Right lung (tissue), 5 donors: Measurements from ENCODE around the gene SASH1. TPM values are rescaled to one million over a fixed set of nuclear protein-coding genes. Genes with fewer than 3 reads are reported as not detected.

Experiments used
- DNase-seq, 2 donors: peaks; one replicate each; pipeline ENCODE4 v3.0.0-alpha.2; 2013
- polyA plus RNA-seq, 5 donors: library from polyadenylated mRNA; unstranded; fragments of 120-200 nt; gene quantifications; one replicate each; pipeline versions ENCODE4 v1.2.1 to v1.2.3, GENCODE V29; 2013; ENCODE audit warnings: inconsistent platforms in 1 of 5, low replicate concordance in 1 of 5; ENCODE audit not compliant: insufficient read length in 5 of 5, insufficient read depth in 1 of 5

Gene SASH1
- polyA plus RNA-seq, 5 donors = 25.2 to 34.2 (median 31.2) TPM

- DNase-seq = no peak
Observed at GRCh38 chr6:148492654-148493290, 150.1 kb downstream of the SASH1 start.

GRCh38 chr6:148493424-148493823 is 150.8 kb downstream of the SASH1 start:
- no peak for DNase-seq

DNA sequence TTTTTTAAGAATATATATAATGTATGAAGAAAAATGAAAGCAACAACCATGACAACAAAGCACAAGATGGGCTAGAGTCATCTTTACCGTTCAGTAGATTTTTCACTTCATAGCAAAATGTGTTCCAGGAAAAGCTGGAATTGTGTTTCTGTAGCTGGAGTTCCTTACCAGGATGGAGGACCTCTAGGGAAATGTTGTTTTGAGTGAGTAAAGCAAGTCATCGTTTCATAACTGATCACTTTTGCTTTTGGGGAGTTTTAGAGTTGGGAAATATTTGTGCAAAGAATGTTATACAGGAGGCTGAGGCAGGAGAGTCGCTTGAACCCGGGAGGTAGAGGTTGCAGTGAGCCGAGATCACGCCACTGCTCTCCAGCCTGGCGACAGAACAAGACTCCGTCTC is 151.6 kb downstream of the SASH1 start:
- no peak for DNase-seq

- no peak for DNase-seq
Observed at GRCh38 chr6:148495029-148495428, 152.4 kb downstream of the SASH1 start.

- DNase-seq = no peak
Observed at GRCh38 chr6:148497257-148497656, 154.6 kb downstream of the SASH1 start.

GRCh38 chr6:148497717-148498116 is 155.1 kb downstream of the SASH1 start:
- no peak for DNase-seq

DNA sequence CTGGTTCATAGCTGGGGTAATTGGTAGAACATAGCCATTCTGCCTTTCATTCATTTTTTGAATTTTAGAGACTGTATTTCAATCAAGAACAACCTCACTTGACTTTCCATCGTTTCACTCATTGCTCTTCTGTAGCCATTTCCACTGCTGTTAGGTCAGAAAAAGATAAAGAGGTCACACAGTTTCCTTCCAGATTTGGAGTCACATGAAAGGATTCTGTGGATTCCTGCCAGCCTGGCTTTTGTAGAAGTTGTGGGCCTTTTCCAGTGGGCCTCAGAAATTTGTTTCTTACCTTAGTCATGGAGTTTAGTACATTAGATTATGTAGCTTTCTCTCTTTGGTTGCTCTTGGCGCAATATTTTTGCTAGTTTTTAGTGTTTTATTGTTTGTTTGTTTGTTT is 157.8 kb downstream of the SASH1 start:
- DNase-seq = no peak

- DNase-seq = no peak
Observed at GRCh38 chr6:148501178-148501590, 158.5 kb downstream of the SASH1 start.

DNA sequence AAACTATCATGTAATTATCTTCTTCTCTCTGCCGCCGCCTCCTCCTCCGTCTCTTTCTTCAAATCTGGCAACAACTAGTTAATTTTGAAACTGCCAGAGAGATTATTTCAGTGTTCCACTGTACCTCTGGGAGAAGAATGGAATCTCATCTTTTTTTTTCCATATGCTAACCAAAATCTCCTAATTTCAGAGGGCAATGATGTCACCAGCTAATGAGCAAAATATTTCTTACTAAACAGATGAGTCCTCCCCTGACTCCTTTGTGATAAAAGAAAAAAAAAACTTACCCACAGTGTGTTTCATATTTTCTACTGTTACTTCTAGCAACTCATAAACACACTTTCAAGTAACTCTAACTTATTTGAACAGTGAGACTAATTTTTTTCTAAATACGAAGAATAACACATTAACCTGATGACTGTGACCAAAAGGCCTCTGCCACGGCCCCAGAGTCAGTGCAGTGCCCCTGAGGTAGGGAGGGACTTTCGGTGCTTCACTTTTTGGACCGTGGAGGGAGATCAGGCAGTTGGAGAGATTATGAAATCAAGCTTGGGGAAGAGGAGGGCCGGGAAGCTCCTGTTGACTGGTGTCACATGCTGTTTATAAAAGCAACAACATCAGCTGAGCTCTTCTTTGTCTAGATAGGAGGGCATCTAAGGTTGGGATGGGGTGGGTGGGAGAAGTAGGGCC is 159.6 kb downstream of the SASH1 start:
- peak in 1 of 2 donors; percentile 32 for DNase-seq

DNA sequence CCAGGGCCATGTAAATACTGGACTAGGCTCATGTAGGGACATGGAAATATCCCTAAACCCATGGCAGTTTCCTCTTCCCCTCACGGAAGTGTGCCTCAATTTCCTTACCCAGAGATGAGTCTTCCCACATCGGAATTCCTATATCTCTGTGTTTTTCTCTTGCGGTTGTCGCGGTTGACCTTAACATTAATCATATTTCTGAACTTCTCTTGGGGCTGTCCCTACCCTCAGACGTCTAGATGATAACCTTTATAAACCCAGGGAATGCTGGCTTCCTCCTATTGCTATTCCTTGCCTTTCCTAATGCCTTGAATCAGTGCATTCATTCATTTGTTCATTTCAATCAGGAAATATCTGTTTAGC is 160.1 kb downstream of the SASH1 start:
- no peak for DNase-seq

DNA sequence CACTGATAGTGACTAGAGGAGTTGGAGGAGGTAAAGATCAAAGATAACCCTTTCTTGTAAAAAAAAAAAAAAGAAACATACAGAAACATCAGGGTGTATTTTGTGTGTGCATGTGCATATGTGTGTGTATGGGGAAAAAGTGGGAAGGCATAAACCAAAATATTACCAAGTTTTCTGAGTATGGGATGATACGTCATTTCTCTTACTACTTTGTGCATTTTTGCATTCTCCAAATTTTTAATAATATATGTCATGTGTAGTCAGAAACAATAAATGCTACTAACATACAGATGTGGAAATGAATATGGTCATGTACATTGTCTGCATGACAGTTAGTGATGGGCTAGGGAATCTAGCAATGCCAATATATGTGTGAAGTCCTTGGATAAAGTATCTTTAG is 161.1 kb downstream of the SASH1 start:
- DNase-seq = no peak

GRCh38 chr6:148507774-148508173 is 165.1 kb downstream of the SASH1 start:
- DNase-seq = no peak

GRCh38 chr6:148508401-148509041 is 165.9 kb downstream of the SASH1 start:
- peak; percentile 51 to 54 for DNase-seq

DNA sequence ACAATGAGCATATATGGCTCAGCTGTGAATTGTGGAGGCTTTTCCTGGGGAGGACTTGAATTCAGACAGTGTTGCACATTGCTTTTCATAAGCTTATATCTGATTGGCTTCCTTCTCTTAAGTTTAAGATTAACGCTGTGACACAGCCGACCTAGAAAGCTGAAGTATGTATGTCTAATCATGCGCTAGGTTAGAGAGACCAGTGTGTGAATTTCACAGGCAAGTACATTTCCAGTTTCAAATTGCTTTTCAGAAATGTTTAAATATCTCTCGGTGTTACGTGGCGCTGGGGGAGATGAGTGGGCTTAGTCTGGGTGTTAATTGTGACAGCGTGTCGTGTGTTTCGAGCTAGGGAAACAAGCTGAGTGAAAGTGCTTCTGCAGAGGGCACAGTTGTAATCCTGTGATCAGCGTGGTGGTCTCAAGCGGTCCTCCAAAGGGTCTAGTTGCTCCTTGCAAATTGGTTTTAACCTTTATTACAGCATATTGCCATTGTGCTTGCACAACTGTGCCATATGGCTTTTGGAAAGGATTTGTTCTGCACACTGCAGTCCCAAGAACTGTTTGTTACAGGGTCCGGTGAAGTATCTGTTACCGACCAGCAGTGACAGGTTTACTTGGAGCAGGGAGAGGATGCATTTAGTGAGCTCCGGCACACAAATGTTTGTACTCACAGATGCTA is 166.6 kb downstream of the SASH1 start:
- peak in 1 of 2 donors; percentile 42 for DNase-seq

GRCh38 chr6:148509800-148510581 is 167.4 kb downstream of the SASH1 start:
- DNase-seq = peak; percentile 90 to 92

DNA sequence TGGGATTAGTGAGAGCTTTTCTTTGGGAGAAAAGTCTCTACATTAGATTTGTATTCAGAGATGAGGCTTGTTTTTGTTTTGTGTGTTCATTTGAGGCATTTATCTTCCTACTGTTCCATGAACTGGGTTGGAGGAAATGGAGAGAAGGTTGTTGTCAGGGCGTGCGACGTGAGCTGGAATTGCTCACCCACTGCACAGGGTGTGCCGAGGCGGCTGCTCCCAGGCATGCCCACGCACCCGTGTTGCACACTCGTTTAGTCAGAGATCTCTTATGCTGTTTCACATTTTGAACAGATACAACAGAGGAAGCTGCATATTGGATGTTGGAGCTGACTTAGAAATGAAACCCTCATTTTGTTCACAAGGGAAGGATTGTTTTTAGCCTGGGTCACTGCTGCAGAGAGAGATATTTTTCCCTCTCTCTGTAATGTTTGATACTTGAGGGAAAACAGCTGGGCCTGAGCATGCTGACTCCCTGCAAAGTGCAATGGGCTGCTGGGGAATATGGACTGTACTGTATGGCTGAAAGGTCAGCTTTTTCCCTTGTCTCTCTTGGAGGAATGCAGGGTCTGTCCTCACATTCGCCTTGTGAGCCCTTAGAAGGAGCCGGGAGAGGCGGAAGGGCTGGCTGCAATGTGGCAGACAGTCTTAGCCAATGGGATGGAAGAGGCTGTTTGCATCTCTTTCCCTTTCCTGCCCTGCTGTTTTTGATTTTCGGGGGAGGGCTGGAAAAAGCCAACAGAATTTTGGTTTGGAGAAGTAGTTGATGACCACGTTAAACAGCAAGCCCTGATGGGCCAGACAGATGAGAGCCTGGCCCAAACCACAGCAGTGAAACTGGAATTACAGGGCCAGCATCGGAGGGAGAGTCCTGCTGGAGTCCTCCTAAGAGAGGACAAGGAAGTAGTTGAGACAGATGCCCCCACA is 170.8 kb downstream of the SASH1 start:
- peak; percentile 83 to 90 for DNase-seq

DNA sequence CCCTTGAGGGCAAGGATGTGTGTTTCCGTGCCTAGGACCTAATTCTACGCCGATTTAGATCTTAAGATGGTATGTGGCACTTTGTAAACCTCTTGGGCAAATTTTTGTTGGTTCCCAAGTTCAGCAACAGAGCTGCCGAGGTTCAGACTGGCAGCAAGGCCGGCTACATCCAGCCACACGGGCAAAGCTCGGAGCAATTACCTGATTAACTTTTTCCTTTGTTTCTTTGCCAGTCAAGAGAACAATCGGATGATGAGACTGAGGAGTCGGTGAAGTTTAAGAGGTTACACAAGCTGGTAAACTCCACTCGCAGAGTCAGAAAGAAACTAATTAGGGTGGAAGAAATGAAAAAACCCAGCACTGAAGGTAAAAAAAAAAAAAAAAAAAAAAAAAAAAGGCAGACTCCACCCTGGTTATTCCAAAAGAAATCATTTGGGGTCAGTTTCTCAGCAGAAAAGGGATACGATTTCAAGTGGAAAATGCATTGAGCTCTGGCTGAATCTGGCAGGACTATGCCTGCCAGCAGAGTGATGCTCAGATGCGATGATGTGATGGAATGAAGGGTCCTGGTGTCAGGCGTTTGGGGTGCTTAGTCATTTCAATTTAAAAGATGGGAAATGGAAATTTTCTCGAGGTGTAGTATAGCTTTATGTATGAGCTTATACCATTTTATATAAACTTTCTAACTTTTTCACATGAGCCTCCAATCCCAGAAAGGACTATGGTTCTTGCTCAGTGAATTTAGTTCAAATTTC is 171.6 kb downstream of the SASH1 start:
- DNase-seq = no peak

GRCh38 chr6:148516217-148516616 is 173.6 kb downstream of the SASH1 start:
- no peak for DNase-seq

DNA sequence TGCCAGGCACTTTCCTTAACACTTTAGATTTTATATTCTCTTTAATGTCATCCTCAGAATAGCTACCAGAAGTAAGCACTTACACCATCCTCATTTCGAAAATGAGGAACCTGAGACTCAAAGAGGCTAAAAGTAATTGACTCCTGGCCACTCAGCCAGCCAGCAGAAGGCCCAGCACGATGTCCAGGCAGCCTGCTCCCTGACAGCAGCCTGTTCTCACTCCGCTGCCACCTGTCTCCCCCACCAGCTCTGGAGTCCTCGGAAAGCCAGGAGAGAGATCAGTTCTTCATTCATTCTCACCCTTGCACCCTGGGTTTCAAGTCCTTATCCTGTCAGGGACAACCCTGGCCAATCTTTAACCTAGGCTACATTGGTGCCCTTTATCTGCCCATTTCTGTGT is 174.0 kb downstream of the SASH1 start:
- no peak for DNase-seq

DNA sequence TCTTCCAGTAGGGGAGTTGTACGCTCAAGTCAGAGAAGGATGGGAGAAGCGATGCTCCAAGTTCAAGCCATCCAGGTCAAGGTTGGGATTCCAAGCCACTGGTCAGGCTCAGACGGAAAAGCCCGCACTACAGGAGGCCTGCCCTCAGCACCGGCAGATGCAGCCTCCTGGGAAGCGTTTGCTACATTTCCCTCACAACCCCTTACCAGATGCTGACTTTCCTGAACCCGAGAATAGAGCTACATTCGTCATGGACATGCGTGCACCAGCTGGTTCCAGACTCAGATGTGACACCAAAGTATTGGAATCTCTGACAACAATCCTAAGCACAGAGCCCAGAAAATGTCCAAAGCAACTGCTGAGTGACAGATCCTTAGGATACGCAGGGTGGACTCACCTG is 174.8 kb downstream of the SASH1 start:
- no peak for DNase-seq
